Measurements from ENCODE around the gene CDH3.

- no peak for TF ChIP-seq CTCF (IDR thresholded peaks at IDR 0.05)
- TF ChIP-seq POLR2A (IDR thresholded peaks at IDR 0.05), result no peak
Measured at GRCh38 chr16:68739964-68740627, 95.0 kb downstream of the CDH3 start.

Data from esophagus squamous epithelium (tissue), 4 donors.